Measurements from ENCODE around the gene WFDC10A. TPM values are rescaled to one million over a fixed set of nuclear protein-coding genes. Genes with fewer than 3 reads are reported as not detected.

WFDC10A gene
- total RNA-seq, 1 experiment from 2014 or later = not detected

GRCh38 chr20:45588800-45589199 is 40.7 kb upstream of the WFDC10A start:
- no peak overlapping the region for H3K4me3 ChIP-seq
- CTCF ChIA-PET = no interaction called here
- H3K27me3 ChIP-seq (ENCODE audit: insufficient read depth, low read depth) = no peaks in the 10 kb centered on the region

GRCh38 chr20:45589725-45590124 is 39.8 kb upstream of the WFDC10A start:
- CTCF ChIA-PET = interaction anchor here (0.6 kb wide), 1 partner anchor 169 kb away, joined by 3 read pairs; no protein-coding TSS in a partner anchor
- intact Hi-C loops (cut with micrococcal nuclease; ENCODE audit: unreplicated experiment) = loop anchor here (5.0 to 10.0 kb wide), 3 partner anchors 132 to 405 kb away; no protein-coding TSS in a partner anchor

More at GRCh38 chr20:45588800-45589199, 40.7 kb upstream of the WFDC10A start:
- Histone ChIP-seq H3K4me1 (replicated peaks; ENCODE audit: insufficient read depth) (no peaks in the 10 kb centered on the region), H3K9me2 (ENCODE audit: insufficient read depth) (no peaks in the 10 kb centered on the region), H3F3A (ENCODE audit: insufficient read depth, low read depth) (no peaks in the 10 kb centered on the region), H3K4me2 (no peak overlapping the region), H3K79me2 (ENCODE audit: low read depth) (no peaks in the 10 kb centered on the region), H4K20me1 (ENCODE audit: insufficient read depth) (no peaks in the 10 kb centered on the region), H3K36me3 (ENCODE audit: low read depth) (no peaks in the 10 kb centered on the region), H3K9me3 (ENCODE audit: insufficient read depth, low read depth) (no peaks in the 10 kb centered on the region), H2AFZ (no peak overlapping the region), H3K27ac (no peak overlapping the region)
- DNase-seq = no peak
- POLR2A ChIA-PET (ENCODE audit: unreplicated experiment) = no interaction called here
- no TSS peak for BruUV-seq (replicated peaks)
- intact Hi-C loops (cut with micrococcal nuclease; ENCODE audit: unreplicated experiment) = no loop called here
- TF ChIP-seq CTCF (conservative IDR thresholded peaks at IDR 0.05) (no peak), EZH2 (IDR thresholded peaks at IDR 0.05; ENCODE audit: low read depth) (no peak)

GRCh38 chr20:45592574-45593189 is 36.9 kb upstream of the WFDC10A start:
- H3K4me1 ChIP-seq (replicated peaks; ENCODE audit: insufficient read depth) = no peaks in the 10 kb centered on the region
- ChIA-PET POLR2A (ENCODE audit: unreplicated experiment) (interaction anchor here (0.8 kb wide), 1 partner anchor 141 kb away, joined by 18 read pairs; no protein-coding TSS in a partner anchor), CTCF (no interaction called here)
- H3K27me3 ChIP-seq (ENCODE audit: insufficient read depth, low read depth) = peaks cover 7% of the 10 kb centered on the region; the same call in 1 of the 2 replicates
- H3K27ac ChIP-seq = no peak overlapping the region
- no peaks in the 10 kb centered on the region for H3F3A ChIP-seq (ENCODE audit: insufficient read depth, low read depth)
- H3K9me3 ChIP-seq (ENCODE audit: insufficient read depth, low read depth) = no peaks in the 10 kb centered on the region
- intact Hi-C loops (cut with micrococcal nuclease; ENCODE audit: unreplicated experiment) = loop anchor here (1.0 to 10.0 kb wide), 4 partner anchors 135 to 402 kb away; no protein-coding TSS in a partner anchor
- H3K79me2 ChIP-seq (ENCODE audit: low read depth) = no peaks in the 10 kb centered on the region
- DNase-seq = peak; percentile 28 to 70
- H3K9me2 ChIP-seq (ENCODE audit: insufficient read depth) = no peaks in the 10 kb centered on the region
- BruUV-seq (replicated peaks) = no TSS peak
- H3K36me3 ChIP-seq (ENCODE audit: low read depth) = no peaks in the 10 kb centered on the region
- no peak overlapping the region for H2AFZ ChIP-seq
- no peaks in the 10 kb centered on the region for H4K20me1 ChIP-seq (ENCODE audit: insufficient read depth)
- TF ChIP-seq EZH2 (IDR thresholded peaks at IDR 0.05; ENCODE audit: low read depth) (no peak), CTCF (conservative IDR thresholded peaks at IDR 0.05) (peak; percentile 86)
- no peak overlapping the region for H3K4me2 ChIP-seq
- H3K4me3 ChIP-seq = no peak overlapping the region

More at GRCh38 chr20:45589725-45590124, 39.8 kb upstream of the WFDC10A start:
- Histone ChIP-seq H3K79me2 (ENCODE audit: low read depth) (no peaks in the 10 kb centered on the region), H3F3A (ENCODE audit: insufficient read depth, low read depth) (no peaks in the 10 kb centered on the region), H2AFZ (no peak overlapping the region), H3K27me3 (ENCODE audit: insufficient read depth, low read depth) (no peaks in the 10 kb centered on the region), H4K20me1 (ENCODE audit: insufficient read depth) (no peaks in the 10 kb centered on the region), H3K36me3 (ENCODE audit: low read depth) (no peaks in the 10 kb centered on the region), H3K4me1 (replicated peaks; ENCODE audit: insufficient read depth) (no peaks in the 10 kb centered on the region), H3K4me3 (no peak overlapping the region), H3K4me2 (no peak overlapping the region), H3K9me3 (ENCODE audit: insufficient read depth, low read depth) (no peaks in the 10 kb centered on the region), H3K27ac (no peak overlapping the region), H3K9me2 (ENCODE audit: insufficient read depth) (no peaks in the 10 kb centered on the region)
- TF ChIP-seq CTCF (conservative IDR thresholded peaks at IDR 0.05) (no peak), EZH2 (IDR thresholded peaks at IDR 0.05; ENCODE audit: low read depth) (no peak)
- POLR2A ChIA-PET (ENCODE audit: unreplicated experiment) = no interaction called here
- no TSS peak for BruUV-seq (replicated peaks)
- no peak for DNase-seq
